Measurements from ENCODE around the gene SIX5.

- no peak for TF ChIP-seq ZHX1 (conservative IDR thresholded peaks at IDR 0.05; ENCODE audit: low read length)
- no peak for TF ChIP-seq POLR2A (conservative IDR thresholded peaks at IDR 0.05)
- TF ChIP-seq PREB (CRISPR knock-in tag; IDR thresholded peaks at IDR 0.05), result no peak
These were observed 40.6 kb upstream of the SIX5 start for GRCh38 chr19:45809643-45810159.
